HG03060 (cell line): ENCODE measurements around the gene WNT4.

Source experiments
- ATAC-seq: cut with Tn5 transposase; IDR thresholded peaks from one replicate; pipeline ENCODE4 v1.9.1; 2021; ENCODE audit warnings: low read depth, moderate number of reproducible peaks; ENCODE audit not compliant: unreplicated experiment

Gene WNT4

GRCh38 chr1:22132517-22133235 lies 10.2 kb downstream of the WNT4 start:
- ATAC-seq = no peak

GRCh38 chr1:22131875-22132486 lies 10.9 kb downstream of the WNT4 start:
- no peak for ATAC-seq

GRCh38 chr1:22131062-22131461 lies 11.8 kb downstream of the WNT4 start:
- ATAC-seq = no peak

- ATAC-seq = no peak
Measured at GRCh38 chr1:22129501-22130117, 13.3 kb downstream of the WNT4 start.

GRCh38 chr1:22128392-22128791 lies 14.5 kb downstream of the WNT4 start:
- no peak for ATAC-seq

GRCh38 chr1:22127731-22128130 lies 15.2 kb downstream of the WNT4 start:
- ATAC-seq = no peak

GRCh38 chr1:22127248-22127647 lies 15.6 kb downstream of the WNT4 start:
- no peak for ATAC-seq

- ATAC-seq = no peak
Measured at GRCh38 chr1:22126531-22126930, 16.4 kb downstream of the WNT4 start.

- ATAC-seq = no peak
Measured at GRCh38 chr1:22124592-22125229, 18.2 kb downstream of the WNT4 start.

- ATAC-seq = no peak
Measured at GRCh38 chr1:22123901-22124404, 18.9 kb downstream of the WNT4 start.

- no peak for ATAC-seq
Measured at GRCh38 chr1:22123071-22123390, 19.9 kb downstream of the WNT4 start.

- ATAC-seq = no peak
Measured at GRCh38 chr1:22122273-22123070, 20.4 kb downstream of the WNT4 start.

- ATAC-seq = no peak
Measured at GRCh38 chr1:22121421-22121911, 21.4 kb downstream of the WNT4 start.

- ATAC-seq = no peak
Measured at GRCh38 chr1:22120469-22120790, 22.5 kb downstream of the WNT4 start.

GRCh38 chr1:22119626-22120468 lies 23.1 kb downstream of the WNT4 start:
- ATAC-seq = no peak

GRCh38 chr1:22118291-22118992 lies 24.5 kb downstream of the WNT4 start:
- ATAC-seq = no peak

- no peak for ATAC-seq
Measured at GRCh38 chr1:22117851-22118250, 25.0 kb downstream of the WNT4 start.

- ATAC-seq = no peak
Measured at GRCh38 chr1:22117238-22117637, 25.7 kb downstream of the WNT4 start.

- ATAC-seq = no peak
Measured at GRCh38 chr1:22115286-22115685, 27.6 kb downstream of the WNT4 start.
